ENCODE measurements around the gene LSAMP. TPM values are rescaled to one million over a fixed set of nuclear protein-coding genes. Genes with fewer than 3 reads are reported as not detected.

LSAMP gene
- total RNA-seq, 6 donors from 2014 or later: 7.1 to 28.1 (median 13.4) TPM

DNA sequence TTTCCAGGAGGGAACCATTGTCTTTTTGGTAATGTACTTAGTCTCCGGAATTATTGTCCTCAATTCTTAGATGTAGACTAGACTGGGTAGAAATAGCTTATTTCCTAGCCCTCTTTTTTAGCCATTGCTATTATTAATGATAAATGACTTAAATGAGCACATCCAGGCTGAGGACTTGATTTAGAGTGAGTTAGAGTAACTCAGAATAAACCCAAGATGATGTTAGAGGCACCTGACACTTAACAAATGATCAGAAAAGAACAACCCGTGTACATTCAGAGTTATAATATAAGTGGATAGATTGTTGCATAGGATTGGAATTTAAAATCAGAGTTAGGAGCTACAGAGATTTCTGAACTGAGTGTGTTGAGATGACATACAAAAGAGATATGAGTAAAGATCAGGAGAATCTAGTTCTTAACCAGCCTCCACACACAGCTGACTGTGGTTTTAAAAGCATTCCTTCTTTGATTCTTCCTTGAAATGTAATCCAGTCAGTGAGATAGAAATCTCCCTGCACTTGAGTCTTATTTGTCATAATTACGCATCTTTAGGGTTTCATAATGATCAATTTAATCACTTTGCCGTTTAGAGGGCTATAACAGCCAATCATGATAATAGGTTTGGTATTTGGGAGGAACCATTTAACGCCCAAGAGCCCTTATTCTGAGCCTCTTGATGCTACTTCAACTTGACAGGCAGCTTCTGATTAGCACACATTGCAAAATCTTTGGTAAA lies 455.4 kb downstream of the LSAMP start:
- Histone ChIP-seq H3K4me1 (no peaks in the 10 kb centered on the region), H3K36me3 (no peaks in the 10 kb centered on the region), H3K4me3 (no peak overlapping the region), H3K9me3 (no peaks in the 10 kb centered on the region), H3K27ac (no peak overlapping the region), H3K27me3 (no peaks in the 10 kb centered on the region)
- DNase-seq (no peak), ATAC-seq (ENCODE audit: low FRiP score in 2 of 2) (no peak)
- WGBS, 2 donors: 64 to 77% methylated on average over 5 of the region's 5 CpGs
- TF ChIP-seq, protein P1, sequence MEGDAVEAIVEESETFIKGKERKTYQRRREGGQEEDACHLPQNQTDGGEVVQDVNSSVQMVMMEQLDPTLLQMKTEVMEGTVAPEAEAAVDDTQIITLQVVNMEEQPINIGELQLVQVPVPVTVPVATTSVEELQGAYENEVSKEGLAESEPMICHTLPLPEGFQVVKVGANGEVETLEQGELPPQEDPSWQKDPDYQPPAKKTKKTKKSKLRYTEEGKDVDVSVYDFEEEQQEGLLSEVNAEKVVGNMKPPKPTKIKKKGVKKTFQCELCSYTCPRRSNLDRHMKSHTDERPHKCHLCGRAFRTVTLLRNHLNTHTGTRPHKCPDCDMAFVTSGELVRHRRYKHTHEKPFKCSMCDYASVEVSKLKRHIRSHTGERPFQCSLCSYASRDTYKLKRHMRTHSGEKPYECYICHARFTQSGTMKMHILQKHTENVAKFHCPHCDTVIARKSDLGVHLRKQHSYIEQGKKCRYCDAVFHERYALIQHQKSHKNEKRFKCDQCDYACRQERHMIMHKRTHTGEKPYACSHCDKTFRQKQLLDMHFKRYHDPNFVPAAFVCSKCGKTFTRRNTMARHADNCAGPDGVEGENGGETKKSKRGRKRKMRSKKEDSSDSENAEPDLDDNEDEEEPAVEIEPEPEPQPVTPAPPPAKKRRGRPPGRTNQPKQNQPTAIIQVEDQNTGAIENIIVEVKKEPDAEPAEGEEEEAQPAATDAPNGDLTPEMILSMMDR (IDR thresholded peaks at IDR 0.05): no peak
- no peak for TF ChIP-seq POLR2A (IDR thresholded peaks at IDR 0.05)
- TF ChIP-seq POLR2AphosphoS5 (IDR thresholded peaks at IDR 0.05): no peak
- TF ChIP-seq EP300 (IDR thresholded peaks at IDR 0.05): no peak

DNA sequence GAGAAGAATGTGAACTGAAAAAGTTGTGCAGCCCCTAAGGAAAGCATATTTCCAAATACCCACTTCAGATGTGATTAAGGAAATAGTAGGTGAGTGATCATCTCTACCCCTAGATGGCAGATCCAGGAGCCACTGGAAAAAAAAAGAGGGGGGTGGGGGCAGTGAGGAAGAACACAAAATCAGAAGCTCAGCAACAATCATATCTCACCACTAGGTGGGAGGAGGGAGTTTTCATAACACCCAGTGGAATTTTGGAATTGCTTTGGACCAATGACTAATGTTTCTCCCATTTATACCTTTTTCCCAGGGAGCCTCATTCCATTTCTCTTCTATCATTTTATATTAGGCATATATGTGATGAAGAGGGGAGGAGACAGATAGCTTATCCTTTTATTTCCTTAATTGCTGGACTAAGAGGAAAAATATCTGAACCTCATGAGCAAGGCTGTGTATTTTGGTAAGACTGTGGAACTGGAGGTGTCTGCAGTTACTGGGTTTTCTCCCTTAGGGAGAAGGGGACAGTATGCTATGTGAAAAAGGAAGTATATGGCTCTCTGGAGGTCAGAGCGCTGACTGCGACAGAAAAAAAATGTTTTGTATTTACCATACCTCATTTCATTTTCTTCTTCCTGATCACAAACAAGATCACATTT lies 458.6 kb downstream of the LSAMP start:
- Histone ChIP-seq H3K27me3 (no peaks in the 10 kb centered on the region), H3K27ac (no peak overlapping the region), H3K4me3 (no peak overlapping the region), H3K4me1 (no peaks in the 10 kb centered on the region), H3K9me3 (no peaks in the 10 kb centered on the region), H3K36me3 (no peaks in the 10 kb centered on the region)
- WGBS, 2 donors: 70 to 75% methylated on average over 2 of the region's 2 CpGs
- DNase-seq (no peak), ATAC-seq (ENCODE audit: low FRiP score in 2 of 2) (no peak)
- TF ChIP-seq POLR2A (IDR thresholded peaks at IDR 0.05) (no peak), EP300 (IDR thresholded peaks at IDR 0.05) (no peak), POLR2AphosphoS5 (IDR thresholded peaks at IDR 0.05) (no peak)
- TF ChIP-seq, protein P1 (IDR thresholded peaks at IDR 0.05): no peak

DNA sequence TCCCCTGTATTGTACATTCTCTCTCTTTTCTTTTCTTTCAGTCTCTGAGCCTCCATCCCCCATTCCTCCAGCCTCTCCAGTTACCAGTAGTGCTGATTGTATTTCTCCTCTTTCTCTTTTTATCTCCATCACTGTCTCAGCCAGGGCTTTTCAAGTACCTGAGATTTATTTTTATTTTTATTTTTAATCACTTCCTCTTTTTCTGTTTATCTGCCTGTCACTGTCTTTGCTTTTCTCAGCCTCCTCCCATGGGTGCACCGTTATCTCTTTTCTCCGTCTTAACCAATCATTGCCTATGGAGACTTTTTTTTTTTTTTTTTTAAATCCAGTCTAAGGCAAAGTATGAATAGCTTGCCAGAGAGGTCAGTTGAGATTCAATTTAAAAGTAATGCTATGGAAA lies 462.7 kb downstream of the LSAMP start:
- Histone ChIP-seq H3K27ac (no peak overlapping the region), H3K9me3 (no peaks in the 10 kb centered on the region), H3K27me3 (no peaks in the 10 kb centered on the region), H3K36me3 (no peaks in the 10 kb centered on the region), H3K4me3 (no peak overlapping the region), H3K4me1 (no peaks in the 10 kb centered on the region)
- ATAC-seq (ENCODE audit: low FRiP score in 2 of 2): no peak
- WGBS, 2 donors: 88 to 91% methylated on average over 2 of the region's 2 CpGs
- DNase-seq: no peak
- TF ChIP-seq, protein P1 (IDR thresholded peaks at IDR 0.05): no peak
- no peak for TF ChIP-seq POLR2A (IDR thresholded peaks at IDR 0.05)
- TF ChIP-seq EP300 (IDR thresholded peaks at IDR 0.05): no peak
- TF ChIP-seq POLR2AphosphoS5 (IDR thresholded peaks at IDR 0.05): no peak

DNA sequence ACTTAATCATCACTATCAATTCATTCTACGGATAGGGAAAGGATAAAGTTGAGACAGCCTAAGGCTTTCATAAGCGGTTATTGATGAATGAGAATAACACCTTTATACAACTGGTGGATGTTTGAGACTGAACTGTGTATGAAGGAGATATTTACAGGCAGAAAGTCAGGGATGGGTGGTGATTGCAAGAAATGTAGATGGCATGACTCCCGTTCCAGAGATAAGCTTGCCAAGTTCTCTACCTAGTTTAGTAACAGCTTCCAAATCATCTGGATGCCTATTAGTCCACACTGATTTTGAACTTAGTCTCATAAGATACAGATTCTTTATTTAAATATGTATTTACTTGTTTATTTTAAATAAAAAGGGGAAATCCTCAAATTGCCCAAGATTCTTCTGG lies 463.2 kb downstream of the LSAMP start:
- no peak for DNase-seq
- ATAC-seq (ENCODE audit: low FRiP score in 2 of 2): no peak
- Histone ChIP-seq H3K4me1 (no peaks in the 10 kb centered on the region), H3K4me3 (no peak overlapping the region), H3K27me3 (no peaks in the 10 kb centered on the region), H3K36me3 (no peaks in the 10 kb centered on the region), H3K9me3 (no peaks in the 10 kb centered on the region), H3K27ac (no peak overlapping the region)
- 83 to 87% methylated on average over 3 of the region's 3 CpGs for WGBS, 2 donors
- no peak for TF ChIP-seq EP300 (IDR thresholded peaks at IDR 0.05)
- TF ChIP-seq, protein P1 (IDR thresholded peaks at IDR 0.05): no peak
- no peak for TF ChIP-seq POLR2AphosphoS5 (IDR thresholded peaks at IDR 0.05)
- TF ChIP-seq POLR2A (IDR thresholded peaks at IDR 0.05): no peak
